HEK293 (cell line): ENCODE results near the gene ALOX12B.

Experiments
- CTCF ChIA-PET: fragments of 350-600 bp; formaldehyde crosslinking; extraction: SDS; loops from one replicate; lab custom pipeline; 2021; ENCODE audit warnings: antibody characterized with exemption; lab: Yijun Ruan, JAX
- POLR2A ChIA-PET: fragments of 300-600 bp; formaldehyde crosslinking; extraction: SDS; loops from one replicate; lab custom pipeline; 2020; ENCODE audit warnings: antibody characterized with exemption, inconsistent platforms; lab: Yijun Ruan, JAX
- H3K27ac ChIP-seq: fragments of 200-500 bp; sonication (Bioruptor generic); 2 replicates; pipeline ENCODE4 v1.5.1; 2014; ENCODE audit warnings: low read depth, low read length, control low read depth, inconsistent platforms; ENCODE audit errors: extremely low read depth
- H3K36me3 ChIP-seq, 2 experiments: fragments of 200-500 bp in 1 of 2; sonication (Bioruptor generic) in 1 of 2; 1 replicate in 1 of 2; 2 replicates in 1 of 2; pipeline ENCODE4 v1.5.1; 2014 to 2017; ENCODE audit warnings: inconsistent platforms in 2 of 2, low read length in 2 of 2; ENCODE audit not compliant: control insufficient read depth in 2 of 2, insufficient read depth in 1 of 2
- H3K4me1 ChIP-seq: fragments of 200-500 bp; sonication (Bioruptor generic); 2 replicates; pipeline ENCODE4 v1.5.1; 2014; ENCODE audit warnings: mild to moderate bottlenecking, low read length, inconsistent platforms; ENCODE audit not compliant: control insufficient read depth, insufficient read depth
- H3K4me3 ChIP-seq: 2 replicates; pipeline ENCODE4 v1.5.1; 2011; ENCODE audit warnings: low read depth, mild to moderate bottlenecking, control low read depth, low read length, moderate library complexity
- H3K9me3 ChIP-seq: fragments of 200-500 bp; sonication (Bioruptor generic); 2 replicates; pipeline ENCODE4 v1.5.1; 2014; ENCODE audit warnings: low read depth, low read length, inconsistent platforms; ENCODE audit not compliant: control insufficient read depth, insufficient read depth
- EGR2 ChIP-seq: fragments of 450-650 bp; formaldehyde crosslinking; IDR thresholded peaks from 2 replicates; pipeline ENCODE4 v1.5.1; 2016; ENCODE audit warnings: low read depth, missing biosample characterization, missing genetic modification characterization
- HOXD13 ChIP-seq: sonication (generic); formaldehyde crosslinking; IDR thresholded peaks from 2 replicates; pipeline ENCODE4 v1.8.0; 2022; ENCODE audit warnings: missing genetic modification reagents, borderline replicate concordance
- KLF7 ChIP-seq: fragments of 450-650 bp; formaldehyde crosslinking; IDR thresholded peaks from 2 replicates; pipeline ENCODE4 v1.5.1; 2016; ENCODE audit warnings: missing biosample characterization, missing genetic modification characterization, borderline replicate concordance
- KLF8 ChIP-seq: fragments of 450-650 bp; formaldehyde crosslinking; IDR thresholded peaks from 2 replicates; pipeline ENCODE4 v1.5.1; 2016; ENCODE audit warnings: missing biosample characterization, missing genetic modification characterization
- YY2 ChIP-seq: fragments of 450-650 bp; formaldehyde crosslinking; IDR thresholded peaks from 2 replicates; pipeline ENCODE4 v1.5.1; 2016; ENCODE audit warnings: missing biosample characterization, missing genetic modification characterization
- ZBTB6 ChIP-seq: fragments of 450-650 bp; formaldehyde crosslinking; IDR thresholded peaks from 2 replicates; pipeline ENCODE4 v1.5.1; 2017; ENCODE audit warnings: missing biosample characterization, missing genetic modification characterization
- ZBTB7A ChIP-seq: fragments of 450-650 bp; formaldehyde crosslinking; IDR thresholded peaks from 2 replicates; pipeline ENCODE4 v1.5.1; 2016; ENCODE audit warnings: low read depth, missing biosample characterization, missing genetic modification characterization
- ZNF132 ChIP-seq: fragments of 450-650 bp; formaldehyde crosslinking; IDR thresholded peaks from 2 replicates; pipeline ENCODE4 v1.5.1; 2017; ENCODE audit warnings: missing biosample characterization, missing genetic modification characterization, borderline replicate concordance
- ZNF184 ChIP-seq: fragments of 450-650 bp; IDR thresholded peaks from 2 replicates; pipeline ENCODE4 v1.5.1; 2018; ENCODE audit warnings: missing biosample characterization, mild to moderate bottlenecking, missing genetic modification characterization
- ZNF223 ChIP-seq: fragments of 450-650 bp; formaldehyde crosslinking; IDR thresholded peaks from 2 replicates; pipeline ENCODE4 v1.5.1; 2016; ENCODE audit warnings: missing biosample characterization, missing genetic modification characterization
- ZNF23 ChIP-seq: fragments of 450-650 bp; formaldehyde crosslinking; IDR thresholded peaks from 2 replicates; pipeline ENCODE4 v1.5.1; 2016; ENCODE audit warnings: missing biosample characterization, missing genetic modification characterization, borderline replicate concordance
- ZNF37A ChIP-seq: fragments of 450-650 bp; IDR thresholded peaks from 2 replicates; pipeline ENCODE4 v1.5.1; 2018; ENCODE audit warnings: missing biosample characterization, missing genetic modification characterization
- ZNF394 ChIP-seq: fragments of 450-650 bp; formaldehyde crosslinking; IDR thresholded peaks from 2 replicates; pipeline ENCODE4 v1.5.1; 2016; ENCODE audit warnings: missing biosample characterization, missing genetic modification characterization, mild to moderate bottlenecking, moderate library complexity, borderline replicate concordance
- ZNF514 ChIP-seq: fragments of 450-650 bp; formaldehyde crosslinking; IDR thresholded peaks from 2 replicates; pipeline ENCODE4 v1.5.1; 2016; ENCODE audit warnings: missing biosample characterization, missing genetic modification characterization
- ZNF518A ChIP-seq: fragments of 450-650 bp; formaldehyde crosslinking; conservative IDR thresholded peaks from 2 replicates; pipeline ENCODE4 v1.5.1; 2016; ENCODE audit warnings: low read depth, missing biosample characterization, missing genetic modification characterization
- ZNF623 ChIP-seq: fragments of 450-650 bp; formaldehyde crosslinking; IDR thresholded peaks from 2 replicates; pipeline ENCODE4 v1.5.1; 2016; ENCODE audit warnings: missing biosample characterization, missing genetic modification characterization
- ZNF670 ChIP-seq: fragments of 450-650 bp; formaldehyde crosslinking; IDR thresholded peaks from 2 replicates; pipeline ENCODE4 v1.5.1; 2016; ENCODE audit warnings: missing biosample characterization, missing genetic modification characterization, low read depth

ALOX12B gene

GRCh38 chr17:8044819-8045810 is 42.4 kb downstream of the ALOX12B start (continued):
- no peak for TF ChIP-seq ZNF518A (tag by site-specific recombination)
- TF ChIP-seq HOXD13 (CRISPR knock-in tag): no peak
- TF ChIP-seq ZNF223: no peak
- TF ChIP-seq ZNF184 (tag by site-specific recombination): no peak
- TF ChIP-seq KLF7 (tag by site-specific recombination): no peak
- TF ChIP-seq ZNF394 (tag by site-specific recombination): no peak
- no peak for TF ChIP-seq ZNF623 (tag by site-specific recombination)
- no peak for TF ChIP-seq ZBTB6 (tag by site-specific recombination)
- no peak for TF ChIP-seq KLF8 (tag by site-specific recombination)
- TF ChIP-seq ZNF23: no peak
- no peak for TF ChIP-seq EGR2
- TF ChIP-seq ZNF514 (tag by site-specific recombination): no peak

DNA sequence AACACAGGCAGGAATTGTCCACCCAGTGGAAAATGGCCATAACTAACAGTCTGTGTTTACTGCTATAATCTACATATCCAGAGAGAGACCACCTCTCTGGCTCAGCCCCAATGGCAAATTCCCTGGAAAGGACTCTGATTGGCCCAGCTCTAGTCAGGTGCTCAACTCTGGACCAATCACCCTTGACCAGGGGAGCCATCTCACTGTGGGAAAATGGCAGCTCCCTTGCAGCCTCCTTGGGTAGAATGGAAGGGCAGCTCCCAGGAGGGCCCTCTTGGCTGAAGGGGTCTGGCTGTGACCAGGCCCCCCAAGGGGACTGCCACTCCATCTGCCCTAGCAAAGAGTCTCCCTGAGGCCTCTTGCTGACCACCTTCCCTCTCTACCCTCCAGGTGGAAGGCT is 45.5 kb downstream of the ALOX12B start:
- TF ChIP-seq ZNF132: no peak
- TF ChIP-seq ZNF670 (tag by site-specific recombination): no peak
- TF ChIP-seq ZBTB7A (tag by site-specific recombination): no peak
- no peak for TF ChIP-seq ZNF37A (tag by site-specific recombination)
- TF ChIP-seq YY2 (tag by site-specific recombination): peak; percentile 58; the same call in 1 of the 2 replicates
- Histone ChIP-seq H3K9me3 (no peaks in the 10 kb centered on the region), H3K4me3 (no peak overlapping the region), H3K4me1 (no peaks in the 10 kb centered on the region), H3K27ac (no peak overlapping the region), H3K36me3 (no peaks in the 10 kb centered on the region; a peak in 1 of 3 replicates)
- CTCF ChIA-PET: interaction anchor here (0.5 to 4.6 kb wide), 58 partner anchors 8 to 569 kb away, joined by 3 to 134 read pairs (median 6); partner anchors contain the start of genes CHD3, NAA38 and RNF227
- POLR2A ChIA-PET: interaction anchor here (0.6 to 1.6 kb wide), 3 partner anchors 11 to 126 kb away, joined by 3 to 10 read pairs (median 9); partner anchors contain the start of gene RNF227
